OCI-LY3 (cell line): ENCODE data around the gene PLAC8L1.

Experiments
- CTCF ChIP-seq: fragments of 200-600, 300-600 bp; sonication (generic); IDR thresholded peaks from 2 replicates; pipeline ENCODE4 v1.5.1; 2014; ENCODE audit warnings: antibody characterized with exemption, low read length, low read depth
- EZH2phosphoT487 ChIP-seq: fragments of 200-600 bp; shearing (Covaris generic); IDR thresholded peaks from 2 replicates; pipeline ENCODE4 v1.6.1; 2018; ENCODE audit warnings: antibody characterized with exemption, mixed run types, low read depth

- TF ChIP-seq CTCF (no peak), EZH2phosphoT487 (no peak)
These were observed 7.1 kb upstream of the PLAC8L1 start for GRCh38 chr5:146112476-146112875.
